K562 (cell line): ENCODE data around the gene ZNF574. TPM values are rescaled to one million over a fixed set of nuclear protein-coding genes. Genes with fewer than 3 reads are reported as not detected.
A peak's percentile ranks its signal among the peaks of the same experiment; 100 is the strongest.

Experiments used
- ATAC-seq: fragments of 200-7000 bp; cut with Tn5 transposase; 3 replicates; pipeline ENCODE4 v1.9.1; 2020; ENCODE audit warnings: moderate library complexity
- BruUV-seq: library from RNA; stranded (reverse); fragments of 400-500 nt; replicated peaks from 2 replicates; lab custom pipeline; 2021; lab: Mats Ljungman, UMichigan
- CTCF ChIA-PET: fragments of 300-600 bp; formaldehyde crosslinking; extraction: SDS; loops from one replicate; lab custom pipeline; 2021; ENCODE audit warnings: low intra/inter-chr PET ratio; lab: Yijun Ruan, JAX
- POLR2A ChIA-PET: fragments of 300-600, 350-650 bp; sonication (Branson Sonifier 250); formaldehyde crosslinking; extraction: SDS; loops from one replicate; lab custom pipeline; 2021; ENCODE audit warnings: antibody characterized with exemption, inconsistent platforms; lab: Yijun Ruan, JAX
- DNase-seq, 4 experiments: peaks; one replicate each; pipeline versions ENCODE4 v3.0.0 to v3.0.0-alpha.2; 2011 to 2018; ENCODE audit warnings: low spot score in 3 of 4, mixed read lengths in 3 of 4; ENCODE audit errors: extremely low read depth in 1 of 4
- FAIRE-seq: peaks from 2 replicates; lab custom pipeline; 2011; peaks lifted over from hg19 to GRCh38; lab: Jason Lieb, UNC
- H2AFZ ChIP-seq: 2 replicates; pipeline ENCODE4 v1.6.0; 2011; ENCODE audit warnings: low read depth, low read length, control low read depth, inconsistent platforms
- H3K27ac ChIP-seq: fragments of 200-600 bp; 3 replicates; pipeline ENCODE4 v1.8.0; 2011; ENCODE audit warnings: low read depth, mild to moderate bottlenecking, control low read depth, inconsistent platforms, low read length, moderate library complexity, mixed read lengths; ENCODE audit errors: extremely low read depth
- H3K27me3 ChIP-seq, 2 experiments: fragments of 300-600 bp in 1 of 2; 2 replicates in 1 of 2; 3 replicates in 1 of 2; pipeline versions ENCODE4 v1.6.0 to v1.8.0; 2011; ENCODE audit warnings: inconsistent platforms in 2 of 2, low read length in 2 of 2, mild to moderate bottlenecking in 1 of 2, mixed read lengths in 1 of 2, moderate library complexity in 1 of 2; ENCODE audit not compliant: control insufficient read depth in 2 of 2, insufficient read depth in 2 of 2
- H3K36me3 ChIP-seq: fragments of 300-600 bp; 3 replicates; pipeline ENCODE4 v1.8.0; 2011; ENCODE audit warnings: mild to moderate bottlenecking, low read length, inconsistent platforms; ENCODE audit not compliant: control insufficient read depth, insufficient read depth
- H3K4me1 ChIP-seq, 2 experiments: fragments of 200-600 bp in 1 of 2; replicated peaks in 1 of 2; 2 replicates in 1 of 2; 3 replicates in 1 of 2; pipeline versions ENCODE4 v1.5.1 to v1.8.0; 2011; ENCODE audit warnings: inconsistent platforms in 2 of 2, low read length in 2 of 2, mild to moderate bottlenecking in 1 of 2, mixed read lengths in 1 of 2, moderate library complexity in 1 of 2; ENCODE audit not compliant: control insufficient read depth in 2 of 2, insufficient read depth in 2 of 2
- H3K4me2 ChIP-seq: 2 replicates; pipeline ENCODE4 v1.6.1; 2011; ENCODE audit warnings: low read length, control low read depth, inconsistent platforms, mixed read lengths; ENCODE audit not compliant: insufficient read depth
- H3K4me3 ChIP-seq: fragments of 200-600 bp; sonication (generic), shearing (Covaris generic); 2 replicates; pipeline ENCODE4 v1.5.1; 2016; ENCODE audit warnings: control low read depth, inconsistent platforms
- H3K79me2 ChIP-seq: fragments of 200-600 bp; 3 replicates; pipeline ENCODE4 v1.8.0; 2011; ENCODE audit warnings: low read length, inconsistent platforms; ENCODE audit not compliant: control insufficient read depth, insufficient read depth
- H3K9ac ChIP-seq, 2 experiments: 2 replicates each; pipeline versions ENCODE4 v1.6.0 to v1.6.1; 2011; ENCODE audit warnings: low read depth in 2 of 2, low read length in 2 of 2, control low read depth in 1 of 2, inconsistent platforms in 1 of 2, mild to moderate bottlenecking in 1 of 2, mixed read lengths in 1 of 2; ENCODE audit not compliant: insufficient read depth in 1 of 2
- H3K9me1 ChIP-seq: one replicate; pipeline ENCODE4 v1.6.0; 2011; ENCODE audit warnings: inconsistent platforms, mild to moderate bottlenecking, low read length, moderate library complexity; ENCODE audit not compliant: control insufficient read depth, insufficient read depth
- H3K9me3 ChIP-seq: replicated peaks from 2 replicates; pipeline ENCODE4 v1.5.1; 2011; ENCODE audit warnings: low read depth, low read length, inconsistent platforms; ENCODE audit not compliant: control insufficient read depth, insufficient read depth
- H4K20me1 ChIP-seq: replicated peaks from 2 replicates; pipeline ENCODE4 v1.6.1; 2011; ENCODE audit warnings: low read length, inconsistent platforms, mixed read lengths; ENCODE audit not compliant: control insufficient read depth, insufficient read depth
- CCNT2 ChIP-seq: IDR thresholded peaks from 2 replicates; pipeline ENCODE4 v1.6.1; 2011; ENCODE audit warnings: borderline replicate concordance, low read depth, mild to moderate bottlenecking, moderate library complexity, mixed read lengths, low read length; ENCODE audit not compliant: insufficient read length; ENCODE audit errors: extremely low read depth
- KDM1A ChIP-seq, 2 experiments: fragments of 450-650 bp; IDR thresholded peaks; 2 replicates each; pipeline ENCODE4 v1.6.1; 2016; ENCODE audit warnings: mild to moderate bottlenecking in 2 of 2
- ZNF263 ChIP-seq: sonication (generic); formaldehyde crosslinking; IDR thresholded peaks from 2 replicates; pipeline ENCODE4 v1.8.0; 2022; ENCODE audit warnings: mild to moderate bottlenecking, missing genetic modification reagents, borderline replicate concordance
- WGBS: fragments of 100-300 bp; shearing (Covaris generic); methylation state at CpG from one replicate; pipeline ENCODE4 v1.1.6; 2016; ENCODE audit warnings: low coverage, mixed read lengths; ENCODE audit not compliant: insufficient coverage; ENCODE audit errors: missing lambda C conversion rate; 5-methylcytosine and 5-hydroxymethylcytosine counted together
- in situ Hi-C: fragments of 300-500 bp; cut with MboI; formaldehyde crosslinking; loops from 4 replicates; pipeline ENCODE4 v1.15.0; 2018; ENCODE audit warnings: inconsistent platforms, mixed read lengths
- intact Hi-C: fragments of 100-400 bp; cut with micrococcal nuclease; formaldehyde crosslinking; loops from 2 replicates; pipeline ENCODE4 v1.14.2; 2022
- polyA plus RNA-seq, 8 experiments: library from polyadenylated mRNA; depleted of rRNA in 4 of 8; stranded (reverse) in 5 of 8; unstranded in 3 of 8; fragments of >200 nt; fragmentation: Nextera tagmentation in 2 of 8; fragmentation: Illumina TruSeq in 1 of 8; extraction: Ambion mirVana in 2 of 8; extraction: Trizol in 1 of 8; gene quantifications; 2 replicates each; pipeline versions ENCODE4 v1.2.1 to v1.2.3, GENCODE V29; 2011 to 2014; ENCODE audit warnings: inconsistent platforms in 1 of 8, missing spikeins in 1 of 8
- total RNA-seq, 7 experiments: library from RNA; depleted of rRNA in 6 of 7; stranded (reverse); fragments of >200 nt in 6 of 7; fragmentation: Illumina TruSeq in 2 of 7; extraction: Trizol in 2 of 7; gene quantifications; 2 replicates each; pipeline versions ENCODE4 v1.2.1 to v1.2.3, GENCODE V29; 2011 to 2021; ENCODE audit warnings: low replicate concordance in 1 of 7
- TF ChIP-seq, protein P1 (sequence below): fragments of 200-800 bp; sonication (Bioruptor generic); IDR thresholded peaks from 2 replicates; pipeline ENCODE4 v1.6.1; 2017; ENCODE audit warnings: missing genetic modification characterization, missing compliant biosample characterization

ZNF574 gene
- total and polyA plus RNA-seq, 9 of the 15 experiments (the other 6 are each of a cell fraction or from before 2014, with no cell fraction given): 0.24 to 20.7 (median 8.4) TPM

DNA sequence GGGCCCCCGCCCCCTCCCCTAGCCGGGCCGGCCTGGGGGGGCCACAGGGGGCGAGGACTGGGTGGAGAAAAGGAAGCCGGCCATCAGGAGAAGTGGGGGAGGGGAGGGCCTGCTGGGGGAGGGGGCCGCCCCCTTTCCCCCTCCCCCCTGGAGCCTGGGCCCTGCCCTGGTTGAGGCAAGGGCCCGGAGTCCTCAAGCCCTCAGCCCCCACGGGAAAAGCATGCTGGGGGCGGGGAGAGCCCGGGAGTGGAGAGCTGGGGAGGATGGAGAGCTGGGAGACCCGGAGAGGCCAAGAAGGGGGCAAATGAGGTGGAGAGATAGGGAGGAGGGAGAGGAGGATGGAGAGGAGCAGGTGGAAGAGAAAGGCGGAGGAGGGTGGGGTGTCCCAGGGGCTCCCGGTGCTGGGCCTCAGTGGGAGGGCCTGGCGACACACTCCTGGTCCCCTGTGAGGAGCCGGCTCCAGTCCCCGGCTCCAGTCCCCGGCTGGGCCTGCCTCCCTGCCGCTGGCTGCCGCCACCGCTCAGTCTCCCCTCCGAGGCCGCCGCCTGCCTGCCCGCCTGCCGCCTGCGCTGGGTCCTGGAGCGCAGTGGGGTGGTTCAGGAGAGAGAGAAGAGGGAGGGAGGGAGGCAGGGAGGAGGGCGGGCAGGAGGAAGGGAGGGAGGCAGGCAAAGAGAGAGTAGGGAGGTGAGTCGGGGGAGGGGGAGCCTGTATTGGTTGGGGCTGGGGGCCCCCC, 6.2 kb upstream of the ZNF574 start, which contains the start of gene GRIK5:
TSS of gene GRIK5 (minus strand) at position 588 of the 733 bp plus-strand sequence. CDS start 4,436 bp downstream, outside the sequence.
- Histone ChIP-seq H3K4me2 (no peak within 1 kb of the TSS), H3K27ac (no peak within 1 kb of the TSS), H3K27me3 (peaks cover 12 to 32% of the 10 kb centered on the region in 2 experiments; a peak in 4 of 5 replicates), H2AFZ (no peak within 1 kb of the TSS), H4K20me1 (no peaks in the 10 kb centered on the region), H3K36me3 (no peaks in the 10 kb centered on the region), H3K4me3 (no peak within 1 kb of the TSS), H3K79me2 (peaks cover 4% of the 10 kb centered on the region; the same call in 2 of the 3 replicates), H3K9me3 (no peaks in the 10 kb centered on the region), H3K4me1 (peaks cover 4 to 31% of the 10 kb centered on the region in 2 experiments), H3K9ac (no peak within 1 kb of the TSS), H3K9me1 (no peaks in the 10 kb centered on the region)
- ChIA-PET CTCF (no interaction called here), POLR2A (no interaction called here)
- no TSS peak for BruUV-seq
- ATAC-seq (no peak), FAIRE-seq (no peak), DNase-seq (no peak)
- TF ChIP-seq ZNF263 (CRISPR knock-in tag) (peak; percentile 89), CCNT2 (no peak), KDM1A (IDR thresholded peaks at IDR 0.05) (peak in 1 of 2 experiments; percentile 53; a peak in 1 of 4 replicates)
- TF ChIP-seq, protein P1, sequence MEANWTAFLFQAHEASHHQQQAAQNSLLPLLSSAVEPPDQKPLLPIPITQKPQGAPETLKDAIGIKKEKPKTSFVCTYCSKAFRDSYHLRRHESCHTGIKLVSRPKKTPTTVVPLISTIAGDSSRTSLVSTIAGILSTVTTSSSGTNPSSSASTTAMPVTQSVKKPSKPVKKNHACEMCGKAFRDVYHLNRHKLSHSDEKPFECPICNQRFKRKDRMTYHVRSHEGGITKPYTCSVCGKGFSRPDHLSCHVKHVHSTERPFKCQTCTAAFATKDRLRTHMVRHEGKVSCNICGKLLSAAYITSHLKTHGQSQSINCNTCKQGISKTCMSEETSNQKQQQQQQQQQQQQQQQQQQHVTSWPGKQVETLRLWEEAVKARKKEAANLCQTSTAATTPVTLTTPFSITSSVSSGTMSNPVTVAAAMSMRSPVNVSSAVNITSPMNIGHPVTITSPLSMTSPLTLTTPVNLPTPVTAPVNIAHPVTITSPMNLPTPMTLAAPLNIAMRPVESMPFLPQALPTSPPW (CRISPR knock-in tag): peak; percentile 33; the same call in 1 of the 2 replicates
- in situ Hi-C loops (no loop called here), intact Hi-C loops (no loop called here)
- 39% methylated on average over 12 of the region's 29 CpGs for WGBS
